GM18858 (cell line): Measurements from ENCODE around the gene VMO1.

Experiments used
- ATAC-seq: cut with Tn5 transposase; IDR thresholded peaks from one replicate; pipeline ENCODE4 v1.9.1; 2021; ENCODE audit not compliant: unreplicated experiment

The VMO1 gene

DNA sequence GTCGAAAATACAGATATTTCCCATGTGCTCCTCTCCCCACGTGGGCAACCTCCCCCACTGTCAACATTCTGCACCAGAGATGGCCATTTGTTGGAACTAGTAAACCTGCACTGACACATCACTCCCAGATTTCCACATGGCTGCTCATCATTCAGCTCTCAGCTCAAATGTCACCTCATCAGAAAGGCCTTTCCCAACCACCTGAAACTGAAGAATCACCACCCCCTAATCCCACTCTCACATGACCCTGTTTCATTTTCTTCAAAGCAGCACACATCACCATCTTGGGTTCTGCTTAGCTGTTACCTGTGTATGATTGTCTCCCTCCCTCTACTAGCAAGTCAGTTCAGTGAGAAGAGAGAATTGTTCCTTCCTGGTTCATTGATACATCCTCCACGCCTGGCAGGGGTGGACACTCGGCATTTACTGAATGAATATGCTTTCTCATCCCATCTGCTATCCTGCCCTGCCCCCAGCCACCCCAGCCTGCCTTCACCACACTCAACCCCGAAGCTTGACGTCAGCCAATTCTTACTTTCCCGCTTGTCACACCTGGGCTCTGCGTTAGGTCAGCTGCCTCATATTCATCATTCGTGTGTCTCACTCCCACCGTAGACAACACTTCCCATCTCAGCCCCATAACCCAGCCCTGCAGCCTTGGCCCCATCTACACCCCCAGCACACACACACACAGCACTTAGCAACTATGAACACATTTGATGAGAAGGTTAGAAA is 14.5 kb upstream of the VMO1 start:
- ATAC-seq = no peak

DNA sequence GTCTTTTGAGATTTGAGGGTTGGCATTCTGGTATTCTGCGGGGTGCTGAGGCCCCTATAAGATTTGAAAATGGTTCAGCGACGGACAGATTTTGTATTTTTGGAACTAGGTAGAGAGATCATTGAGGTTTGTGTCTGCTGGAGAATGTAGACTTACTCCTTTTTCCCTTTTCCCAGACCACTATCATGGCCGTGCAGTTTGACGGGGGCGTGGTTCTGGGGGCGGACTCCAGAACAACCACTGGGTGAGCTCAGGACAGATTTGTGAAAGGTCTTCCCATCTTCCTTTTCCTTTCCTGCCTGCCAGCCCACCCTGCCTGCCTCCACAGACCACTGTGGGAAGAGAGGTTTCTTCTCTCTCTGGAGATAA is 10.4 kb upstream of the VMO1 start:
- ATAC-seq = no peak

DNA sequence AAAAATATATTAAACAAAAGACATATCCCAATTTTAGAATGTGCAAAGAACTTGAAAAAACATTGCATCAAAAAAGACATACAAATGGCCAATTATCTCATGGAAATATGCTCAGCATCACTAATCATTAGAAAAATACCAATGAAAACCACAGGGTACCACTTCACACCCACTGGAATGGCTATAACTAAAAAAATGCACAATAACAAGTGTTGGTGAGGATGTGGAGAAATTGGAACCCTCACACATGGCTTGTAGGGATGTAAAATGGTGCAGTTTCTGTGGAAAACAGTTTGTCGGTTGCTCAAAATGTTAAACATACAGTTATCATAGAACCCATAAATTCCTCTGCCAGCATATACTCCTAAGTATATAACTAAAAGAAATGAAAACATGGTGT is 9.0 kb upstream of the VMO1 start:
- ATAC-seq = no peak

DNA sequence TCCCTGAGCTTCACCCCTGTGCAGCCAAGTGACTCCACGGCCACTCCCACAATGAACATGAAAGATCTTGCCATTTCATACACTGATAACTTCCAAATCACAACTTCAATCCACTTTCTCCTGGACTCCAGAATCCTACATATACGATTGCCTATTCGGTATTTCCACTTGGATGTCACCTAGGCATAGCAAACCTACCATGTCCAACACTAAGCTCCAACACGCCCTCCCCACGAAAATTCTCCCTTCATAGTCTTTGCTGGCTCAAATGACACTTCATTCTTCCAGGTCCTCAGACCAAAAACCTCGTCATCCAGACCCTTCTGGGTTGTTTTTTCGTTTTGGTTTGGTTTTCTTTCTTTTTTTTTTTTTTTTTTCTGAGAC is 4.5 kb upstream of the VMO1 start:
- ATAC-seq = no peak

DNA sequence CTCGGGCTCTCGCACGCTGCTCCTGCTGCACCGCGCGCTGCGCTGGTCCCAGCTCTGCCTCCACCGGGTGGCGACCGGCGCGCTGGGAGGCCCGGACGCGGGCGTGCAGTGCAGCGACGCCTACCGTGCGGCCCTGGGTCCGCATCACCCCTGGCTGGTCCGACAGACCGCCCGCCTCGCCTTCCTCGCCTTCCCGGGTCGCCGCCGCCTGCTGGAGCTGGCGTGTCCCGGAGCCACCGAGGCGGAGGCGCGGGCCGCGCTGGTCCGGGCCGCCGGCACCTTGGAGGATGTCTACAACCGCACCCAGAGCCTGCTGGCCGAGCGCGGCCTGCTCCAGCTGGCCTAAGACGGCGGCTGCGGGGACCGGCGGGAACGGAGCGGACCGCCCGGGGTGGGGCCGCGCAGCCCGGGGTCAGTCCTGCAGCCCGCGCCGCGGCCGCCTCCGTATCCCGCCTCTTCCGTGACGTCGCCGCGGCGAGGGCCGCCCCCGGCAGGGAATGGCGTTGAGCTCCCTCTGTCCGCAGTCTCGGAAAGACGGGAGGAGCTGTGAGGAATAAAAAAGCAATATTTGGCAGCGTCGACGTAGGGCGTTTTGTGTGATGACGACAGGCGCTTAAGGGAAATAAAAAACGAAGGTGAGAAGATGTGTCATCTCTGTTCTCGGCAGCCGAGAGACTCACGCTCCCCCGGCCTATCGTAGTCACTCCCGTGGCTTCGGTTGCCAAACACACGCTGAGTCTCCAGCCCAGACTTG is 4.0 kb upstream of the VMO1 start:
- ATAC-seq = peak; percentile 72

DNA sequence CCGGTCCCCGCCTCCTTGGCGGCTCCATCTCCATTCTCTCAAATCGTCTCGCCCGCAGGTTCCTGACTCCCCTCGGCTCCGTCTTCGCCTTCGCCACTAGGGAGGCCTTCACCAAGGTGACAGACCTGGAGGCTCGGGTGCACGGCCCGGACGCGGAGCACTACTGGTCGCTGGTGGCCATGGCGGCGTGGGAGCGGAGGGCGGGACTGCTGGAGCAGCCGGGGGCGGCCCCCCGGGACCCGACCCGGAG is 3.5 kb upstream of the VMO1 start:
- ATAC-seq = no peak

DNA sequence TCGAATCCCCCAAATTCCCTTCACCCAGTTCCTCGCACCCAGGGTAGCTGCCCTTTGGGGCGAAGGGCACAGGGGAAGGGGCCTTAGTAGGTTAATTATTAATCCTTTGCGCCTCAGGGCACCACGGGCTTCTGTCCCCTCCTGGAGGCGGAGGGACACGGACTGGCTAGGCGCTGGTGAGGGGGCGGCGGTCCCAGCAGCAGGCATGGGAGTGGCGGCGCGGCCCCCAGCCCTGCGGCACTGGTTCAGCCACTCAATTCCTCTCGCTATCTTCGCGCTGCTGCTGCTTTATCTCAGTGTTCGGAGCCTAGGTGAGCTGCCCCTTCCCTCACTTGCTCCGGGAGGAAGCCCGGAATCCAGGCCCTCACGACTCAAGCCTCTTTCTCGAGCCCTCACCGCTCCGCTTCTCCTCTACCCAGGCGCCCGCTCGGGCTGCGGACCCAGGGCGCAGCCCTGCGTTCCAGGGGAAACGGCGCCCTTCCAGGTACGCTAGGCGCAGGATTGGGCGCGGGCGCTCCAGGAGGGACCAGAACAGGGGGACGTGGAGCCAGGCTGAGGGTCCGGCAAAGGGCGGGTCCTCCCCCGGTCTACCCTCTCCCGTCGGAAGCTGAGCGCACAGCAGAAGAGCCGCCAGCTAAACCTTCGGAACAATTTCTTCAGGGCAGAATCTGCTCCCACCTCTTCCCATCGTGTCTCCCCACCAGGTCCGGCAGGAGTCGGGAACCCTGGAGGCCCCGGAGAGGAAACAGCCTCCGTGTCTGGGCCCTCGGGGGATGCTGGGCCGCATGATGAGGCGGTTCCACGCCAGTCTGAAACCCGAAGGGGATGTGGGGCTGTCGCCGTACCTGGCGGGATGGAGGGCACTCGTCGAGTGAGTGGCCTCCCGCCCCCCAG is 2.9 kb upstream of the VMO1 start, which contains the start of gene GLTPD2:
GLTPD2 (plus strand) TSS at position 158 of the 894 bp plus-strand sequence; CDS start at position 206, 48 bp downstream.
- ATAC-seq = peak; percentile 3

DNA sequence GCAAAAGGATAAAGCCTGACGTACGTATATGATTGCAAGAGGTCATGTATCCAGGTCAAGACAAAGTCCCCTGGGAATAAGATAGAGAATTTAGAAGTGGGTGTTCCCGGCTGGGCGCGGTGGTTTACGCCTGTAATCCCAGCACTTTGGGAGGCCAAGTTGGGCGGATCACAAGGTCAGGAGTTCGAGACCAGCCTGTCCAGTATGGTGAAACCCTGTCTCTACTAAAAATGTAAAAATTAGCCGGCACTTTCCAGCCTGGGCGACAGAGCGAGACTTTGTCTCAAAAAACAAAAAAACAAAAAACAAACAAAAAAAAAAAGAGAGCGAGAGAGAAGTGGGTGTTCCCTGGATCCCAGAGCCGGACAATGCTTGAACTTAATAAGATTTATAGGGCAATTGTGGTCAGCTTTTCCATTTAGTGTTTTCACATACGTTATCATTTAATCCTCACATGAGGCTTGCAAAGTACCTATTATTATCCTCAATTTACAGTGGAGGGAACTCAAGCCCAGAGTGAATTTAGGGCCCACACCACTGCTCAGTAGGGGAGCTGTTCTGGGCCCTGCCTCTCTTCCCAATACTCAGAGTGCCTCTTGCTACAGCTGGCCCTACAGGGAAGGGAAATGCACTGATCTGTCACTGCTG is 2.1 kb upstream of the VMO1 start:
- ATAC-seq = no peak

DNA sequence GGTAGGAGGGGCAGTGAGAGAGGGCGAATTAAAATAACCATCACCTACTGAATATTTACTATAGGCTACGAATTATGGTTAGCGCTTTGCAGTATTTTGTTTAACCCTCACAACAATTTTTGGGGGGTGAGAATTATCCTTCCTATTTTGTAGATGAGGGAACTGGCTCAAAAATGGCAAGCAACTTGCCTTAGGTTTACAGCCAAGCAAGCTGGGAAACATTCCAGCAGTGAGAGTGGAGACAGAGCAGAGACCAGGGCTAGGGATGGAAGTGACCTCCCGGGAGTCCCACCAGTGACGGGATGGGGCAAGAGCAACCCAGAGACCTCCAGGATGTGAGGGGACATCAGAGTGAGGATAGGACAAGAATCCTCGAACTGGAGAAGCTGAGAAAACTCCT is 352 bp upstream of the VMO1 start:
- no peak for ATAC-seq

DNA sequence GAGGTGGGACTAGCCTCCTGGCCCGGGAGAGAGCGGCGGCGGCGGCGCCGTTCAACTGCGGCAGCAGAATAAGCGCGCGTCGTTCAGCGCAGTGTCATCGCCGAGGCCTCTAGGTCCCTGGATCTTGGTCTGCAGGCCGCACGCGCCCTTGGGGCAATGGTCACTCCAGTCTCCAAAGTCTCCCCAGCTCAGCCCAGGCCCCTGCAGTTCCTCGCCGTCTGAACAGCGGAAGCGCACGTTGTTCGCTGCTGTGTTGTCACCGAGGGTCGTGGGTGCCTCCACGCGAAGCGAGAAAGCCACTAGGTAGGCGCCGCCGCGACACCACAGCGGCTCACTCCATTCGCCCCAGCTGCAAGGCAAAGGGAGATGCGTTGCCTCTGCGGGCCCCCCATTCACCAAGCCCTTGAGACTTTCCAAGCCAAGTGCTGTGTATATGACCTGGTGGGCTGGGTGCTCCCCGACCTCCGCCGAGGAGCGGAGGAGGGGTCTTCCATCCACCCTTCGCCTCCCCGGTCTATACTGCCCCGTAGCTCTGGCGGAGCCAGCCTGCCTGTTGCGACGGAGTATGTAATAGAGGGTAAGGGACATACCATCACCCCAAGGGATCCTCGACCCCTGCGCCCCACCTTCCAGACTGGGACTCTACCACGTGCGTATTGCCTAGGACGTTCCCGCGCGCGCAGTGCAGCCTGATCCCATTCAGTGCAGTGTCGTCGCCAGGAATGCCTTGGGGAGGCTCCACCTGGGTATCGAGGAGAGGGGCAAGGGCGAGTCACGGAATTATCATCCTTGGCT is 656 bp downstream of the VMO1 start:
- no peak for ATAC-seq

DNA sequence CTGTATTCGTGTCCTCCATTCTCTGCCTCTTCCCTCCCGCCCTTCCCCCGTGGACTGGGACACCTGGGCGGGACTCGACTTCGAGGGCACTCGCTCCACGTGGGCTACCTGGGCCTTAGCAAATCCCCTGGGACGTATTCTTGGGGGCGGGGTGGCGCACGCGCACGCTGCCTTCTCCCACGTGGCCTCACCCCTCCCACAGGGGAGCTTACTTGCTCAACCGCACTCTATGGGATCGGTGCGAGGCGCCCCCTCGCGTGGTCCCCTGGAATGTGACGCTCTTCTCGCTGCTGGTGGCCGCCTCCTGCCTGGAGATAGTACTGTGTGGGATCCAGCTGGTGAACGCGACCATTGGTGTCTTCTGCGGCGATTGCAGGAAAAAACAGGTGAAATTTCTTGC is 3.5 kb downstream of the VMO1 start:
- no peak for ATAC-seq

DNA sequence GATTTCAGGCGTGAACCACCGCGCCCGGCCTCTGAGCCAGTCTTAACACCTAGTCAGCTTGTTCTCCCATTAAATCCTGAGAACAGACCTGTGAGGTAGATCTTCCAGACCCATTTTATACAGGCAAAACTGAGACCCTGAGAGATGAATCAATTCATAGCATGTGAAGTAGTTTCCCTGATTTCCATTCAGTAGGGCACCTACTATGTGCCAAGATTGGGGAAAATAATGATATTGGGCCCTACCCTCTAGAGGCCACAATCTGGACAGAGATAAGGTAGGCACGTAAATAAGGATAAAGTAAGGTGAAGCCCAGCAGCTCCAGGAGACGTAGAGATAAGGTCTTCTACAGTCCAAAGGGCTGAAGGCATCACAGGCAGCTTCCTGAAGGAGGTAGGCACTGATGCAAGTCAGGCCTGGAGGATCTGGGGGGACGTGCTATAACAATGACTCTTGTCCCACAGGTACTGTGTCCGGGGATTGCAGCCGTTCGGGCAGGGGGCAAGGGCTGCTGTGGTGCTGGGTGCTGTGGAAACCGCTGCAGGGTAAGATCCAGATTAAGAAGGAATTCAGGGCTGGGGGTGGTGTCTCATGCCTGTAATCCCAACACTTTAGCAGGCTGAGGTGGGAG is 5.7 kb downstream of the VMO1 start:
- no peak for ATAC-seq

DNA sequence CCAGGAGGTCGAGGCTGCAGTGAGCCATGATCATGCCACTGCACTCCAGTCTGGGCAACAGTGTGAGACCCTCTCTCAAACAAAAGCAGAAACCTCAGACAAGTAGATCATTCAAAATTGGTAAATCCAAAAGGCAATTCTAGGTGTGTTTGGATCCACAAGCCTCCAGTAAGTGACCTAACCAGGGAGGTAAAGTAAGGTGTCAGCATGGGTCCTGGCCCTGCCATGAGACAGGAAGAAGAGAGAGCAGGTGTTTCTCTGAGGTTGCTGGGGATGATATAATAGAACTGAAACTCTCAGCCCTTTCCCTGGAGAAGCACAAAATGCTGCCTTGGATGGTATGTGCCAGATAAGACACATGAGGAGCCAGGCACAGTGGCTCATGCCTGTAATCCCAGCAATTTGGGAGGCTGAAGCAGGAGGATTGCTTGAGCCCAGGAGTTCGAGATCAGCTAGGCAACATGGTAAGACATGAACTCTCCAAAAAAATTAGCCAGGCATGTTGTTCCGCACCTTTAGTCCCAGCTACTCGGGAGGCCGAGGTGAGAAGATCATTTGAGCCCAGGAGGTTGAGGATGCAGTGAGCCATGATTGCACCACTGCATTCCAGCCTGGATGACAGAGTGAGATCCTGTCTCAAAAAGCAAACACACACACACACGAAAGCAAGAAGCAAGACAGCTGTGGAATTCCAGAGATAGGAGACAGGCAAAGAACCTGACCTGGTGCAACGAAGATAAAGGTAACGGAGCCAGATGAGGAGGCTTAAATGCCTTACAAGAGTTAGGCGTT is 8.0 kb downstream of the VMO1 start:
- ATAC-seq = no peak

DNA sequence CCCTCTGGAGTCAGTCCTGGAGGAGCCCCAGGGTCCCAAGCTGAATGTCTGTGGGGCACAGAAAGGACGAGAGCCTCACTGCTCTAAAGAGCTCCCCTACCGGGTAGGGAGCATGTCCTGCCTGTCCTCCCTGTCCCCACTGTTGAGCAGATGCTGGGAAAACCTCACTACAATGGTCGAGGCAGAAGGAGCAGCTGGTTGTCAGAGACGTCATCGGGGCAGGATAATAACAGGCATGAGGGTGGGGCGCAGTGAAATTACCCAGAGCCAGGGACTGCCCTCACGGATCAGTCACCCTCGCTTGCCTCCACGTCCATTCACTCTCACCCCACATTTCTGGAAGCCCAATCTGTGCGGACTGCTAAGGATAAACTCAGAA is 13.9 kb downstream of the VMO1 start:
- no peak for ATAC-seq

DNA sequence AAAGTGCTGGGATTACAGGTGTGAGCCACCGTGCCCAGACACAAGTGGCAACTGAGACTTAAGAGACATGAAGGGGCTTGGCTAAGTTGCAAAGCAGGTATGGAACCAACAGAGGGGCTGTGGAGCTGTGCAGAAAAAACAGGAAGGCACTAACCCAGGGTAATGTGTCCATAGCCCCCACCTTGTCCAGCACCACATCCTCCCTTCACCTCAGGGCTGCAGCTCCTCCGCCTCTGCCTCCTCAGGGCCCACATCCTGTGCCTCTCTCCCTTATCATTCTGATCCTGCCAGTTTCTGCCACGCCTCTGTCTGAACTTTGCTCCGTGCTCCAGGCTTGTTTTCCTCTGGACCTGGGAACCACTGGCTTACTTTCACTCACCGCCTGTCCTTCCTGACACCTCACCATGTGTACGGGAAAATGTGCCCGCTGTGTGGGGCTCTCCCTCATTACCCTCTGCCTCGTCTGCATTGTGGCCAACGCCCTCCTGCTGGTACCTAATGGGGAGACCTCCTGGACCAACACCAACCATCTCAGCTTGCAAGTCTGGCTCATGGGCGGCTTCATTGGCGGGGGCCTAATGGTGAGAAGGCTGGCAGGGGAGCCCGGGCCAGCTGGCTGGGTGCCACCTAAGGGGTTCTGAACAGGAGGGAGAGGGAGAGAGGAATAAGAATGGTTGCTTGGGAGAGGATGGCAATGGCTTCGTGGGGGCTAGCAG is 14.5 kb downstream of the VMO1 start, which contains the start of gene TM4SF5:
TM4SF5 (plus strand) TSS at position 368 of the 716 bp plus-strand sequence; CDS start at position 405, 37 bp downstream.
- ATAC-seq = no peak

DNA sequence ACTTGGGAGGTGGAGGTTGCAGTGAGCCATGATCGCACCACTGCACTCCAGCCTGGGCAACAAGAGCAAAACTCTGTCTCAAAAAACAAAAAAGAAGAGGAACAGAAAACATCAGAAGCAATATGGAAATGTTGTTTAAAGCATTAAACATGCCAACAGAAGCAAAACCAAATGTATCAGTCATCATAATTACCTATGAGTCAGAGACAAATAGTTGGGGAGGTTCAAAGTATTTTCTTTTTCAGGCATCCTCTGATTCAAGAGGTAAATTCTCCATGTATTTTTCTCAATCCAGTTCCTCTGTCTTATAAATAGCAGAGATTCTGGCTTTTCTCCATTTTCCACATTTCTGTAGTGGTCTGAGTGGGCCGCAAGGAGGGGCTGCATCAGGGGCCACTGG is 16.5 kb downstream of the VMO1 start:
- ATAC-seq = no peak

DNA sequence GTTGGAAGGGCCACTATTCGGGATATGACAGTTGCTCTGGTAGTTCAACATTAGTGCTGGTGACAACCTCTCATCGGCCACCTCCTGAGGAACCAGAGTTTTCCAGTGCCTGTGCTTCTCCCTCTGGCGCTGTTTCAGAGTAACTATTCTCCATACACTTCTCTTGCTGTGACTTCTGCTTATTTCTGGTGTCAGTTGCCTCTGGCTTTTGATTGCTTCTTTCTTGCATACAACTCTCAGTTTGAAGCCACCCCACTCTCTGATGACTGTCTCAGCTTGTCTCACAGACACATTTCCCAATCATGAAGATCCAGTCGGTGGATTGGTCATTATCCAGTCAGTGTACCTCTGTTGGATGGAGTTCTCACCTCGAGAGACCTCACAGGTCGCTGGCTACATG is 17.9 kb downstream of the VMO1 start:
- no peak for ATAC-seq

DNA sequence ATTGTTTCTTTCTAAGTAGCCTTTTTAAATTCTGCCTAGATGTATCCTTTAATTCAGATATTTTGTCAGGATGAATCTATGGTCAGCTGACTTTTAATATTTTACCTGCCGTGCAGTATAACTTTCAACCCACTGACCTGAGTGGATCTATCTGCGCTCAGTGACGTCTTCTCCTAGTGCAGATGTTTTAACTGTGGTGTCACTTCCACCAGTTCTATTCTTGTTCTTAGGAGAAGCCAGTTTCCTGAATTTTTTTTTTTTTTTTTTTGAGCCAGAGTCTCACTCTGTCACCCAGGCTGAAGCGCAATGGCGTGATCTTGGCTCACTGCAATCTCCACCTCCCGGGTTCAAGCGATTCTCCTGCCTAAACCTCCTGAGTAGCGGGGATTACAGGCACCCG is 19.4 kb downstream of the VMO1 start:
- no peak for ATAC-seq

DNA sequence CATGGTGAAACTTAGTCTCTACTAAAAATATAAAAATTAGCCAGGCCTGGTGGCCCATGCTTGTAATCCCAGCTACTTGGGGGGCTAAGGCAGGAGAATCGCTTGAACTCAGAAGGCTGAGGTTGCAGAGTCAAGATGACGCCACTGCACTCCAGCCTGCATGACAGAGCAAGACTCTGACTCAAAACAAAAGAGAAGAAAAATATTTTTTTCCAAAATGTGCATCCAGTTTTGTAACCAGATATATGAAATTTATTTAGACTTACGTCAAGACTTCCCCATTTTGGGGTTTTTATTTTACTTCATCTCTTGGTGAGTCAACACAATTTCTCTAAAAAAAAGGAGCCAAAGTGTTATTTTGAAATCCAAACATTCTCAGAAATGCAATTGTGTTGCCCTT is 20.0 kb downstream of the VMO1 start:
- ATAC-seq = no peak
